ENCODE data around the gene SAMD9L. TPM values are rescaled to one million over a fixed set of nuclear protein-coding genes. Genes with fewer than 3 reads are reported as not detected.

The SAMD9L gene
- total and polyA plus RNA-seq, 2 experiments from 2014 or later, result not detected

DNA sequence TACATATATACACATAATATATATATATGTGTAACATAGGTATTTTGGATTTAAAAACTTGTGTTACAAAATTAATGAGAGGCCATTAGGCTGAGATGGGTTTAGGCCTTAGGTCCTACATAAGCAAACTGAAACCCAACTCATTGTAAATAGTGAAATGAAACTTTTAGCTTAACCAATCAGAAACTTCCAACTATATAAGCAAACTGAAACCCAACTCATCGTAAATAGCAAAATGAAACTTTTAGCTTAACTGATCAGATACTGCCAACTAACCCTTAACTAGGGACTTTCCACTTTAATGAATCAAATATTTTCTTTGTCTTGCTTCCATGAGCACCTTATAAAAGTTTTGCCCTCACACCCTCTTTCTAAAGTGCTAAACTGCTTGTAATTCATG, 17.3 kb upstream of the SAMD9L start:
- no peak overlapping the region for H3K4me3 Mint-ChIP-seq
- Histone ChIP-seq H3F3A (replicated peaks; ENCODE audit: low read depth) (no peaks in the 10 kb centered on the region), H4K20me1 (replicated peaks; ENCODE audit: insufficient read depth) (no peaks in the 10 kb centered on the region), H2AFZ (no peak overlapping the region), H3K79me2 (replicated peaks; ENCODE audit: insufficient read depth) (no peaks in the 10 kb centered on the region), H3K4me1 (ENCODE audit: insufficient read depth) (no peaks in the 10 kb centered on the region), H3K4me3 (no peak overlapping the region), H3K36me3 (ENCODE audit: insufficient read depth) (no peaks in the 10 kb centered on the region), H3K27ac (ENCODE audit: low read depth) (no peak overlapping the region), H3K4me2 (no peak overlapping the region), H3K9me2 (ENCODE audit: insufficient read depth) (0 out of 2 replicates have a peak, but pooled peaks cover 3% of the 10 kb centered on the region), H3K27me3 (ENCODE audit: insufficient read depth) (no peaks in the 10 kb centered on the region)
- H3K9me3 Mint-ChIP-seq, result peaks cover 4% of the 10 kb centered on the region; the same call in 1 of the 3 replicates
- no peak for DNase-seq (ENCODE audit: low spot score)
- no peak for ATAC-seq
- no peaks in the 10 kb centered on the region for H3K36me3 Mint-ChIP-seq (ENCODE audit: low read depth)
- H3K27me3 Mint-ChIP-seq (ENCODE audit: insufficient read depth, low read depth, poor library complexity), result peaks cover 5% of the 10 kb centered on the region
- H3K4me1 Mint-ChIP-seq, result no peaks in the 10 kb centered on the region
- no peak for TF ChIP-seq NANOG (IDR thresholded peaks at IDR 0.05; ENCODE audit: borderline replicate concordance)
- TF ChIP-seq POLR2AphosphoS5 (IDR thresholded peaks at IDR 0.05; ENCODE audit: low read depth), result no peak
- TF ChIP-seq, protein P1, sequence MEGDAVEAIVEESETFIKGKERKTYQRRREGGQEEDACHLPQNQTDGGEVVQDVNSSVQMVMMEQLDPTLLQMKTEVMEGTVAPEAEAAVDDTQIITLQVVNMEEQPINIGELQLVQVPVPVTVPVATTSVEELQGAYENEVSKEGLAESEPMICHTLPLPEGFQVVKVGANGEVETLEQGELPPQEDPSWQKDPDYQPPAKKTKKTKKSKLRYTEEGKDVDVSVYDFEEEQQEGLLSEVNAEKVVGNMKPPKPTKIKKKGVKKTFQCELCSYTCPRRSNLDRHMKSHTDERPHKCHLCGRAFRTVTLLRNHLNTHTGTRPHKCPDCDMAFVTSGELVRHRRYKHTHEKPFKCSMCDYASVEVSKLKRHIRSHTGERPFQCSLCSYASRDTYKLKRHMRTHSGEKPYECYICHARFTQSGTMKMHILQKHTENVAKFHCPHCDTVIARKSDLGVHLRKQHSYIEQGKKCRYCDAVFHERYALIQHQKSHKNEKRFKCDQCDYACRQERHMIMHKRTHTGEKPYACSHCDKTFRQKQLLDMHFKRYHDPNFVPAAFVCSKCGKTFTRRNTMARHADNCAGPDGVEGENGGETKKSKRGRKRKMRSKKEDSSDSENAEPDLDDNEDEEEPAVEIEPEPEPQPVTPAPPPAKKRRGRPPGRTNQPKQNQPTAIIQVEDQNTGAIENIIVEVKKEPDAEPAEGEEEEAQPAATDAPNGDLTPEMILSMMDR (conservative IDR thresholded peaks at IDR 0.05; ENCODE audit: low read depth in 2 of 2), result no peak
- TF ChIP-seq STAT1 (IDR thresholded peaks at IDR 0.05; ENCODE audit: unreplicated experiment), result no peak
- no peak for TF ChIP-seq REST (IDR thresholded peaks at IDR 0.05; ENCODE audit: unreplicated experiment)
- no peak for TF ChIP-seq CREB1 (CRISPR knock-in tag; IDR thresholded peaks at IDR 0.05; ENCODE audit: low read depth)
- TF ChIP-seq ZNF331 (CRISPR knock-in tag; IDR thresholded peaks at IDR 0.05; ENCODE audit: low read depth), result no peak
- no peak for TF ChIP-seq ZNF462 (CRISPR knock-in tag; IDR thresholded peaks at IDR 0.05)
- no peak for TF ChIP-seq ZNF114 (CRISPR knock-in tag; IDR thresholded peaks at IDR 0.05)
- TF ChIP-seq EZH2 (IDR thresholded peaks at IDR 0.05; ENCODE audit: low read depth, unreplicated experiment), result no peak
- no peak for TF ChIP-seq JUNB (IDR thresholded peaks at IDR 0.05; ENCODE audit: unreplicated experiment)
- H3K27ac Mint-ChIP-seq, result no peak overlapping the region

Measured in GM23338 (cell line).